H1 (cell line): Measurements from ENCODE around the gene IQSEC3.

Experiments used
- CTCF ChIP-seq, 3 experiments: IDR thresholded peaks; 1 replicate in 2 of 3; 2 replicates in 1 of 3; pipeline versions ENCODE4 v1.5.1 to v1.6.1; 2011; ENCODE audit warnings: low read length in 3 of 3, mild to moderate bottlenecking in 3 of 3, inconsistent platforms in 2 of 3, low read depth in 1 of 3, moderate library complexity in 1 of 3; ENCODE audit not compliant: insufficient read depth in 1 of 3; ENCODE audit errors: control extremely low read depth in 1 of 3
- KDM5A ChIP-seq: fragments of 200-600 bp; IDR thresholded peaks from 2 replicates; pipeline ENCODE4 v1.7.1; 2012; ENCODE audit warnings: mild to moderate bottlenecking, low read length, inconsistent platforms, mixed read lengths
- MAX ChIP-seq: IDR thresholded peaks from 2 replicates; pipeline ENCODE4 v1.6.1; 2012; ENCODE audit warnings: inconsistent platforms
- POLR2A ChIP-seq, 2 experiments: IDR thresholded peaks; 1 replicate in 1 of 2; 2 replicates in 1 of 2; pipeline ENCODE4 v1.6.1; 2011; ENCODE audit warnings: low read depth in 2 of 2, low read length in 2 of 2, mild to moderate bottlenecking in 2 of 2; ENCODE audit errors: control extremely low read depth in 1 of 2
- POLR2AphosphoS5 ChIP-seq: IDR thresholded peaks from 2 replicates; pipeline ENCODE4 v1.6.1; 2011; ENCODE audit warnings: low read depth, low read length
- SAP30 ChIP-seq: fragments of 300-600 bp; sonication (generic); IDR thresholded peaks from 2 replicates; pipeline ENCODE4 v1.7.1; 2012; ENCODE audit warnings: low read length, moderate library complexity, mild to moderate bottlenecking, inconsistent platforms; ENCODE audit not compliant: insufficient read depth, insufficient replicate concordance

GRCh38 chr12:212415-212714 lies 145.8 kb downstream of the IQSEC3 start:
- TF ChIP-seq POLR2AphosphoS5 (no peak), SAP30 (no peak), MAX (no peak), KDM5A (no peak), POLR2A (IDR thresholded peaks at IDR 0.05; ENCODE audit: control extremely low read depth in 1 of 2, low read depth in 2 of 2, low read length in 2 of 2) (no peak), CTCF (IDR thresholded peaks at IDR 0.05; ENCODE audit: control extremely low read depth in 1 of 3, insufficient read depth in 1 of 3, low read depth in 1 of 3, low read length in 3 of 3) (no peak)
